Skin epidermis (tissue), 12 donors: ENCODE measurements around the gene PLXNA1.
A peak's percentile ranks its signal among the peaks of the same experiment; 100 is the strongest.

Experiments
- H3K27ac ChIP-seq, 21 experiments: fragments of 200-600 bp; sonication (generic) in 11 of 21; one replicate each; pipeline ENCODE4 v1.5.0; 2020; ENCODE audit warnings: mild to moderate bottlenecking in 3 of 21, inconsistent platforms in 2 of 21, moderate library complexity in 2 of 21
- H3K4me3 ChIP-seq, 7 experiments: fragments of 200-600 bp; sonication (generic) in 2 of 7; one replicate each; pipeline ENCODE4 v1.5.0; 2020; ENCODE audit warnings: inconsistent platforms in 2 of 7, mild to moderate bottlenecking in 2 of 7, moderate library complexity in 1 of 7

The PLXNA1 gene

GRCh38 chr3:126995926-126996512, 13.1 kb downstream of the PLXNA1 start:
- Histone ChIP-seq H3K27ac (no peak overlapping the region), H3K4me3 (no peak overlapping the region)

DNA sequence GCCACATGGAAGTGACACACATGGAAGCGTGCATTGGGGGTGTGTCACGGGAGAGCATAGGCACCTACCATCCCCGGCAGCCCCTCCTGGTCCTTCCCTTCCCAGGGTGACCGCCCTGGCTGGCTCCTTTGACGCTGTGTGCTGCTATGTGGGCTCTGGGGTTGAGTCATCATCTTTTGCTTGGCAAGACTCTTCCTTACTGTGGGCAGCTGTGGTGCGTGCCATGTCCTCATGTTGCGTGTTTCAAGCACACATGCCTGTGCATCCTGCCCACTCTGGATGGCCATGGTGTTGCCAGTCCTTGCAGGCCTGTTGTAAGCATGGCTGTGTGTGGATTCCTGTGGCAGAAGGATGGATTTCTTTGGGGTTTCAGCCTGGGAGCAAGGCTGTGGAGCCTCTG, 14.0 kb downstream of the PLXNA1 start:
- Histone ChIP-seq H3K27ac (no peak overlapping the region), H3K4me3 (no peak overlapping the region)

DNA sequence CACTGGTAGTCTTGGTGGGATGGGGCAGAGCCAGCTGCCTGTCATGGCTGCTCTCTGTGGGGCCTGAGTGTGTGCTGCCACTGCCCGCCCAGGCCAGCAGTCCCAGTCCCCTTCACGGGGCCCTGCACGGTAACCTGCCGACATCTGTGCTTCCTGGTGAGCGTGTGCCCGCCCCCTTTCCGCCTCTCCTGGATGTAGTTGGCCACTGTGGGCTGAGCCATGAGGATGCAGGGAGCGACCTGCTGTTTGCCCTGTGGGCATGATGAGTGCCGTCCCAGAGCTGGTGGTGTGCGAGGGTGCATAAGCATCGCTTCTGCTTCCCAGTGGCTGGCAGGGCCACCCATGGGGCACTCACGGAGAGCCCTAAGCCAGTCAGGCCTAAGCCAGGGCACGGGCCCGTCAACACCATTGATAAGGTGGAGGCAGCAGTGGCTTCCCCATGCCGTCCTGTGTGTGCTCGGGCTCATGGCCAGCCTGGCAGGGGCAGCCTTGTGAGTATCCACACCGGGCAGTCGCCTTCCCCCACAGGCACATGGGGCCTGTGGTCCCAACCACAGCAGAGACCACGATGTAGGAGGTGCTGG, 14.6 kb downstream of the PLXNA1 start:
- H3K4me3 ChIP-seq, result no peak overlapping the region
- peak overlapping the region in 1 of 21 experiments; percentile 3 for H3K27ac ChIP-seq

DNA sequence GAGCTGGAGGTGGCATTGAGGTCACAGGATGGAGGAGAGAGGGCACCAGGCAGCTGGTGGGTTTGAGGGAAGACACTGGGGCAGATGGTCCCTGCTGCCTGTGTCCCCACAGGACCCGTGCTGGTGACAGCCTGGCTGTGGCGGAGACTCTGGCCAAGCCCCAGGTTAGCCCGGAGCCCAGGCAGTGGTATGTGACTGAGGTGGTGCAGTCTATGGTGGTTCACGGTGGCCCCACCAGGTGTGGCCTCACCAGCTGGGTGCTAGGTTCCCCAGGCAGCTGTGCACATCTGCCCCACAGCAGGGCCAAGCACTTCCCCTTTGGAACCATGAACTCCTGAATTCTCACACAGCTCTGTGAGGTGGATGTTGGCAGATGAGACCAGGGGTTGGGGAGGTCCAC, 15.4 kb downstream of the PLXNA1 start:
- Histone ChIP-seq H3K27ac (peak overlapping the region in 2 of 21 experiments; percentile 3 to 23), H3K4me3 (no peak overlapping the region)

- peak overlapping the region in 6 of 21 experiments; percentile 2 to 32 (median 20) for H3K27ac ChIP-seq
These were observed 15.8 kb downstream of the PLXNA1 start for GRCh38 chr3:126998728-126999127.

GRCh38 chr3:126999383-126999782, 16.5 kb downstream of the PLXNA1 start:
- Histone ChIP-seq H3K4me3 (no peak overlapping the region), H3K27ac (peak overlapping the region in 7 of 21 experiments; percentile 2 to 38 (median 24))

More at GRCh38 chr3:126998728-126999127, 15.8 kb downstream of the PLXNA1 start:
- H3K4me3 ChIP-seq, result no peak overlapping the region

- H3K4me3 ChIP-seq, result no peak overlapping the region
- peak overlapping the region in 6 of 21 experiments; percentile 8 to 68 (median 20) for H3K27ac ChIP-seq
These were observed 17.2 kb downstream of the PLXNA1 start for GRCh38 chr3:127000119-127000518.

DNA sequence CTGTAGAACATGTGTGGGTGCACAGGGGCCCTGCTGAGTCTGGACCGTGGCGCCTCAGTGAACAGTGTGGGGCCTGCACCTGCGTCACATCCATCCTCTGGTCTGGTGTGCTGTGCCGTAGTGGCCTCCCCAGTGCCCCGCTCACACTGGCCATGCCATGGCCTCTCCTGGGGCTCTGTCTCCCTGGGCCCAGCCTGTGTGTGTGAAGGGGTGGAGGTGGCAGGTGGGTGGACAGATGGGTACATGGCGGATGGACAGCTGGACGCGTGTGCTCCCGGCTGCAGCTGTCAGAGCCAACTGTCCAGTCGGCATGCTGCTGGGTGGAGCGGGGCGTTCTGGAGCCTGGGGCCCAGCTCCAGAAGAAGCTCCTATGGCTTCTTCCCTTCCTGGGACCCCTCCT, 17.8 kb downstream of the PLXNA1 start:
- Histone ChIP-seq H3K4me3 (no peak overlapping the region), H3K27ac (peak overlapping the region in 10 of 21 experiments; percentile 16 to 83 (median 74))

- no peak overlapping the region for H3K4me3 ChIP-seq
- peak overlapping the region in 19 of 21 experiments; percentile 13 to 84 (median 69) for H3K27ac ChIP-seq
These were observed 18.7 kb downstream of the PLXNA1 start for GRCh38 chr3:127001486-127002194.

- peak overlapping the region in 19 of 21 experiments; percentile 34 to 87 (median 72) for H3K27ac ChIP-seq
These were observed 19.6 kb downstream of the PLXNA1 start for GRCh38 chr3:127002195-127003174.

DNA sequence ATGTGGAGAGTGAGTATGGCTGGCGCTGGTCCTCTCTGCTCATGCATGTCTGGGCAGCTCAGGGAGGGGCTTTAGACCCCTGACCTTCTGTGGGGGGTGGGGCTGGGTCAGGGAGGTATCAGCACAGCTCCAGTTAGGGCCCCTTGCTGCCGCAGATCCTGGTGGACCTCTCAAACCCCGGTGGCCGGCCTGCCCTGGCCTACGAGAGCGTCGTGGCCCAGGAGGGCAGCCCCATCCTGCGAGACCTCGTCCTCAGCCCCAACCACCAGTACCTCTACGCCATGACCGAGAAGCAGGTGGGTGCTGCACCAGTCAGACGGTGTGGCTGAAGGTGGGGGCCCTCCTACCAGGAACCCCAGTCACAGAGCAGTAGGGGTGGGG, 20.2 kb downstream of the PLXNA1 start:
- peak overlapping the region in 18 of 21 experiments; percentile 34 to 87 (median 74) for H3K27ac ChIP-seq
- no peak overlapping the region for H3K4me3 ChIP-seq

More at GRCh38 chr3:127002195-127003174, 19.6 kb downstream of the PLXNA1 start:
- H3K4me3 ChIP-seq, result no peak overlapping the region

GRCh38 chr3:127003601-127004280, 20.8 kb downstream of the PLXNA1 start:
- Histone ChIP-seq H3K27ac (peak overlapping the region in 15 of 21 experiments; percentile 8 to 87 (median 68)), H3K4me3 (no peak overlapping the region)

GRCh38 chr3:127004641-127005397, 21.9 kb downstream of the PLXNA1 start:
- Histone ChIP-seq H3K27ac (peak overlapping the region in 1 of 21 experiments; percentile 8), H3K4me3 (no peak overlapping the region)

GRCh38 chr3:127005864-127006500, 23.1 kb downstream of the PLXNA1 start:
- Histone ChIP-seq H3K4me3 (no peak overlapping the region), H3K27ac (peak overlapping the region in 3 of 21 experiments; percentile 18 to 45 (median 21))

DNA sequence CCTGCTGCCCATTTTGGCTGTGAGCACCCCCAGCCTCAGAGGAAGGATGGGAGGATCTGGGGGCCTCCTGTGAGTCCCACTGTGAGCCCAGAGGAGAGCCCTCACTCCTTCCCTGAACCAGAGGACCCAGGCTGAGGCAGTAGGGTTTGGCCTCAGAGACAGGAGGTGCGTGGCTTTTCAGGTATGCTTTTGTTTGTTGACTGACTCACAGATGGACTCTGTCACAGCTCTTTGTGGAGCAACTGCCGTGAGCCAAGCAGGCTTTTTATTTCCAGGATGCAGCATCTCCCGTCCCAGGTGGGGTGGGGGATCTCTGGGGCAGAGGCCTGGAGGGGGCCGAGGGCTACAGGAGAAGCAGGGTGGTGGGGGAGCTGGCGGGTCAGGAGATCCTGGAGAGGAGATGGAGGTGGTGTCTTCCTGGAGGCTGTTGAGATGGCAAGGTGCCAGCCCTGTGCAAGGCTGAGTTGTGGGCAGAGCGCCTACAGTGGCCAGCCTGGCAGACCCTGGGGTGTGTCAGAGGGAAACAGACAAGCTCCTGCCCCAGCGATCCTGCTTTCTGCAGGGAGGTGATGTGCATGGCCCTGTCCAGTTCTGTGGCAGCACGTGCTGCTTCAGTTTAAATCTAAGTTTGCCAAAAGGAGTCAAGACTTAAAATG, 24.0 kb downstream of the PLXNA1 start:
- Histone ChIP-seq H3K4me3 (no peak overlapping the region), H3K27ac (peak overlapping the region in 1 of 21 experiments; percentile 45)

DNA sequence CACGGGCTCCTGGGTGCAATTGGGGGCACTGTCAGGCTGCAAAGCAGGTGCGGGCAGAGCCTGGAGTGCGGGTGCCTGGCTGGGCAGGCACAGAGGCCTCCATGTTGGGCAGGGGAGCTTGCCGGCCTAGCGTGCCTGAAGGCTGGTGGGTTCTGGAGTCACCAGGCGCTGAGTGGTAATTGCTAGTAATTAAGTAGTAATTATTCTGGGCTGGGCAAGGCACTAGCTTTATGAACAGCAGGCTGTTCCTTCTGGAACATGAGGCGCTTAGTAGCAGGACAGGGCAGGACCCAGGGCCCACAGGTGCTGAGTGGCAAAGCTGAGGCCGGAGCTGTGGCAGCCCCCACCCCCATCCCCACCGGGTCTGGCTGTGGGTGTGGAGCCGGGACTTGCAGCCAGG, 25.3 kb downstream of the PLXNA1 start:
- no peak overlapping the region for H3K4me3 ChIP-seq
- peak overlapping the region in 1 of 21 experiments; percentile 19 for H3K27ac ChIP-seq

- Histone ChIP-seq H3K4me3 (no peak overlapping the region), H3K27ac (peak overlapping the region in 1 of 21 experiments; percentile 1)
These were observed 26.6 kb downstream of the PLXNA1 start for GRCh38 chr3:127009531-127009930.
